Progenitor cell of endocrine pancreas (in vitro differentiated cells): ENCODE data around the gene ATP4B. TPM values are rescaled to one million over a fixed set of nuclear protein-coding genes. Genes with fewer than 3 reads are reported as not detected.

Source experiments
- DNase-seq: peaks from one replicate; pipeline ENCODE4 v3.0.0; 2021; ENCODE audit warnings: low spot score; ENCODE audit not compliant: unreplicated experiment
- H3K27ac Mint-ChIP-seq: 2 replicates; pipeline ENCODE4 v1.8.0; 2021; ENCODE audit warnings: mild to moderate bottlenecking, moderate library complexity, mixed read lengths
- H3K27me3 Mint-ChIP-seq: 2 replicates; pipeline ENCODE4 v1.8.0; 2021; ENCODE audit warnings: mixed read lengths
- H3K36me3 Mint-ChIP-seq: 2 replicates; pipeline ENCODE4 v1.8.0; 2022; ENCODE audit warnings: mixed read lengths; ENCODE audit not compliant: insufficient read depth
- H3K4me1 Mint-ChIP-seq: 2 replicates; pipeline ENCODE4 v1.8.0; 2021; ENCODE audit warnings: low read depth, mixed read lengths
- H3K4me3 Mint-ChIP-seq: 2 replicates; pipeline ENCODE4 v1.8.0; 2021; ENCODE audit warnings: low read depth, mild to moderate bottlenecking, moderate library complexity, mixed read lengths
- H3K9me3 Mint-ChIP-seq: 2 replicates; pipeline ENCODE4 v1.8.0; 2021; ENCODE audit warnings: low read depth, mixed read lengths
- CTCF ChIP-seq: fragments of 200-600 bp; sonication (generic); IDR thresholded peaks from one replicate; pipeline ENCODE4 v1.5.0; 2021; ENCODE audit warnings: antibody characterized with exemption, mild to moderate bottlenecking; ENCODE audit not compliant: unreplicated experiment
- total RNA-seq: library from RNA; stranded (reverse); gene quantifications from 2 replicates; pipeline ENCODE4 v1.2.1, GENCODE V29; 2021

Gene ATP4B
- total RNA-seq, 1 donor from 2014 or later: not detected

- TF ChIP-seq CTCF: no peak
- Mint-ChIP-seq H3K27me3 (no peaks in the 10 kb centered on the region), H3K9me3 (no peaks in the 10 kb centered on the region), H3K4me3 (no peak overlapping the region), H3K36me3 (peaks cover 44% of the 10 kb centered on the region), H3K27ac (peak overlapping the region; percentile 77), H3K4me1 (peaks cover 2% of the 10 kb centered on the region)
- no peak for DNase-seq
These were observed 56.6 kb downstream of the ATP4B start for GRCh38 chr13:113601166-113602070.

- Mint-ChIP-seq H3K27me3 (no peaks in the 10 kb centered on the region), H3K4me1 (peaks cover 2% of the 10 kb centered on the region), H3K36me3 (peaks cover 45% of the 10 kb centered on the region), H3K9me3 (no peaks in the 10 kb centered on the region), H3K4me3 (no peak overlapping the region), H3K27ac (no peak overlapping the region)
- DNase-seq: no peak
- no peak for TF ChIP-seq CTCF
These were observed 58.6 kb downstream of the ATP4B start for GRCh38 chr13:113599391-113599790.

Other genes starting within 250 kb of the ATP4B start
- gene ADPRHL1, start 204.7 kb downstream of the ATP4B start, total RNA-seq: 5.2 and 6.8 TPM in 2 replicates
- gene DCUN1D2, start 167.5 kb downstream of the ATP4B start, total RNA-seq: 44.9 and 51.2 TPM in 2 replicates
- gene TFDP1, start 73.4 kb downstream of the ATP4B start, total RNA-seq: 58.2 and 63.9 TPM in 2 replicates
- 0.73 and 1.1 TPM in 2 replicates for gene GRK1, start 9.0 kb upstream of the ATP4B start, total RNA-seq
- gene TMEM255B, start 101.0 kb upstream of the ATP4B start, total RNA-seq: 0.91 and 1.5 TPM in 2 replicates
- 11.5 and 13.8 TPM in 2 replicates for gene GAS6, start 205.9 kb upstream of the ATP4B start, total RNA-seq